GM18505 (cell line): ENCODE data around the gene SLC10A7.
A peak's percentile ranks its signal among the peaks of the same experiment; 100 is the strongest.

Experiments
- ATAC-seq: cut with Tn5 transposase; IDR thresholded peaks from one replicate; pipeline ENCODE4 v1.9.1; 2021; ENCODE audit not compliant: unreplicated experiment
- POLR2A ChIP-seq: IDR thresholded peaks from 4 replicates; pipeline ENCODE4 v1.6.1; 2011; ENCODE audit warnings: borderline replicate concordance; ENCODE audit not compliant: insufficient read depth, insufficient read length; ENCODE audit errors: extremely low read depth

Gene SLC10A7

GRCh38 chr4:146482788-146483187 lies 39.0 kb downstream of the SLC10A7 start:
- TF ChIP-seq POLR2A, result no peak
- ATAC-seq, result no peak

GRCh38 chr4:146481246-146481645 lies 40.5 kb downstream of the SLC10A7 start:
- no peak for ATAC-seq
- TF ChIP-seq POLR2A, result no peak

- no peak for TF ChIP-seq POLR2A
- ATAC-seq, result no peak
Measured at GRCh38 chr4:146478009-146478408, 43.7 kb downstream of the SLC10A7 start.

DNA sequence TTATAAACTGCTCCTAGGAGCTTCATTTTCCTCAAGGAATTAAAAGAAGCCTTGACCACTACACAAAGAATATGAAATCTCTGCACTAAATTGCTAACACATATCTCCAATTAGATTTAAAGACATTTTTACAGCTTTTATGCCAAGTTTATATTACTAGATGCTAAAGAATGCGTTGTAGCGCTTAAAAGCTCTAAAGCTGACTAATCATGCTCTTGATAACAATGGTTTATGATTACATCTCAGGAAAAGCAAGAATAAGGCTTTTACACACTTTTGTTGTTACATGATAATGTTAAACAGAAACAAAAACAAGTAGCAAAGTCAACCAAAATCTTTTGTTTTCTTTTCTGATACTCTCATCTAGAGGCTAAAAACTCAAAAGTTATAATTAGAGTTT lies 44.7 kb downstream of the SLC10A7 start:
- no peak for ATAC-seq
- TF ChIP-seq POLR2A, result no peak

GRCh38 chr4:146472404-146472803 lies 49.3 kb downstream of the SLC10A7 start:
- TF ChIP-seq POLR2A, result no peak
- ATAC-seq, result no peak

- no peak for TF ChIP-seq POLR2A
- no peak for ATAC-seq
Measured at GRCh38 chr4:146470604-146471003, 51.1 kb downstream of the SLC10A7 start.

- no peak for ATAC-seq
- TF ChIP-seq POLR2A, result no peak
Measured at GRCh38 chr4:146469022-146469421, 52.7 kb downstream of the SLC10A7 start.

GRCh38 chr4:146465628-146466027 lies 56.1 kb downstream of the SLC10A7 start:
- no peak for ATAC-seq
- no peak for TF ChIP-seq POLR2A

GRCh38 chr4:146462251-146462650 lies 59.5 kb downstream of the SLC10A7 start:
- no peak for TF ChIP-seq POLR2A
- no peak for ATAC-seq

- no peak for TF ChIP-seq POLR2A
- peak; percentile 65 for ATAC-seq
Measured at GRCh38 chr4:146458594-146458993, 63.1 kb downstream of the SLC10A7 start.

- TF ChIP-seq POLR2A, result no peak
- ATAC-seq, result no peak
Measured at GRCh38 chr4:146456681-146457080, 65.1 kb downstream of the SLC10A7 start.

DNA sequence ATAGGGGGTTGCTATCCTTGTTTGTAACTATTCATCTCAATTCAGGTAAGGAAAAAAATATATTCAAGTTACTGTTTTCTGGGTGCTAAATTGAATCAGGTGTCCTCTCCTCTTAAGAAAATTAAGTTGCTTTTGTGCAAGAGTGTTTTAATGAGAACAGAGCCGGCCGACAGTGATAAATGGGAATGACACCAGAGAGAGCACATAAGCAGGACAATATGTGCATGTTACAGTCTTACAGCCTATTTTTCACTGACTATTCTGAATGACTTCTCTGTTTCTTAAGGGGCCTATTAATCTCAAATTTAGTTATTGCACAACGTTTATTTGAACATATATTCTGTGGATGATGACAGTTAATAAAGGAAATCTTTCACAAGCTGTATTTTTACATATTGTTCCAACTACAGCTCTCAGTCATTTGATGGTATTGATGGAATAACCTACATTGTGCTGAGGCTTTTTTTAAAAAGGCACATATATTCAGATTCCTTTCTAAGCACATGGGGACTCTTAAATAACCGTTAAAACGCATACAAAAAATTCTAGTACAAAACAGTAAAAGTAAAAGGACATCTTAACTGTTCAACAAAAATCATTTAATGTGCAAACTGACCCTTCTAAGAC lies 68.4 kb downstream of the SLC10A7 start:
- no peak for ATAC-seq
- TF ChIP-seq POLR2A, result no peak

- ATAC-seq, result peak; percentile 75
Measured at GRCh38 chr4:146450524-146450923, 71.2 kb downstream of the SLC10A7 start.

DNA sequence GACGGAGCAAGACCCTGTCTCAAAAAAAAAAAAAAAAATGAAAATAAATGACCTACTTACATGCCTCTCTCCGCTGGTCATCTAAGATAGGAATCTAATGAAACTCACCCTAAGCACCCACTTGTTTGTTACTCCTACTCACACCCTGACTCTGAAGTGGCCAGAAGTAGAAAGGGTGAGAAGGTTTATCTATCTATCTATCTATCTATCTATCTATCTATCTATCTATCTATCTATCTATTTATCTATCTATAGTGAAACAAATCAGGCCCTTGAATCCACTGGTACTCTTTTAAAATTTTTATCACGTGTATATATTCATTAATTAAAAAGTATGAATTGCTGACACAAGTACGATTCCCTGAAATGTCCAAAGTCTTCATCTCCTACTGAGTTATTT lies 75.2 kb downstream of the SLC10A7 start:
- TF ChIP-seq POLR2A, result no peak
- ATAC-seq, result no peak

More at GRCh38 chr4:146450524-146450923, 71.2 kb downstream of the SLC10A7 start:
- TF ChIP-seq POLR2A, result no peak
